Prostate gland (tissue), 2 donors: Measurements from ENCODE around the gene PTPN7. TPM values are rescaled to one million over a fixed set of nuclear protein-coding genes. Genes with fewer than 3 reads are reported as not detected.

Source experiments
- DNase-seq: peaks from one replicate; pipeline ENCODE4 v3.0.0-alpha.2; 2019; ENCODE audit warnings: low spot score
- H3K27ac ChIP-seq, 2 donors: fragments of 200-600 bp; sonication (generic); 2 replicates each; pipeline ENCODE4 v1.5.1; 2017 to 2019
- H3K27me3 ChIP-seq: fragments of 200-600 bp; sonication (generic); replicated peaks from 2 replicates; pipeline ENCODE4 v1.5.1; 2019; ENCODE audit not compliant: insufficient read depth
- H3K36me3 ChIP-seq, 2 donors: fragments of 200-600 bp; sonication (generic); 1 replicate in 1 of 2; 2 replicates in 1 of 2; pipeline versions ENCODE4 v1.5.1 to v1.8.1; 2017 to 2019
- H3K4me1 ChIP-seq: fragments of 200-600 bp; sonication (generic); replicated peaks from 2 replicates; pipeline ENCODE4 v1.5.1; 2019
- H3K4me3 ChIP-seq, 2 donors: fragments of 200-600 bp; sonication (generic); 2 replicates each; pipeline ENCODE4 v1.5.1; 2017 to 2019
- H3K9me3 ChIP-seq: fragments of 200-600 bp; sonication (generic); 2 replicates; pipeline ENCODE4 v1.5.1; 2017
- POLR2A ChIP-seq: fragments of 450-650 bp; IDR thresholded peaks from one replicate; pipeline ENCODE4 v1.6.1; 2016; ENCODE audit warnings: antibody characterized with exemption, mild to moderate bottlenecking
- POLR2AphosphoS5 ChIP-seq: sonication (generic); formaldehyde crosslinking; IDR thresholded peaks from one replicate; pipeline ENCODE4 v1.6.1; 2017; ENCODE audit warnings: antibody characterized with exemption
- WGBS: methylation state at CpG from one replicate; pipeline ENCODE4 v1.1.5; 2018; 5-methylcytosine and 5-hydroxymethylcytosine counted together
- intact Hi-C: fragments of 100-400 bp; cut with DNase I; formaldehyde crosslinking; loops from one replicate; pipeline ENCODE4 v1.14.2; 2022
- total RNA-seq, 2 donors: library from RNA; depleted of rRNA; stranded (reverse); fragments of >200 nt; gene quantifications; one replicate each; pipeline ENCODE4 v1.1.0, GENCODE V29; 2016
- TF ChIP-seq, protein P1 (sequence below), 4 experiments: fragments of 200-600 bp in 2 of 4; fragments of 450-650 bp in 2 of 4; sonication (generic) in 2 of 4; IDR thresholded peaks; 1 replicate in 3 of 4; 2 replicates in 1 of 4; pipeline ENCODE4 v1.5.1; 2016 to 2019; ENCODE audit warnings: antibody characterized with exemption in 4 of 4, mild to moderate bottlenecking in 2 of 4, moderate library complexity in 2 of 4

PTPN7 gene
- total RNA-seq, 2 donors from 2014 or later = 0.73 to 61.8 TPM

DNA sequence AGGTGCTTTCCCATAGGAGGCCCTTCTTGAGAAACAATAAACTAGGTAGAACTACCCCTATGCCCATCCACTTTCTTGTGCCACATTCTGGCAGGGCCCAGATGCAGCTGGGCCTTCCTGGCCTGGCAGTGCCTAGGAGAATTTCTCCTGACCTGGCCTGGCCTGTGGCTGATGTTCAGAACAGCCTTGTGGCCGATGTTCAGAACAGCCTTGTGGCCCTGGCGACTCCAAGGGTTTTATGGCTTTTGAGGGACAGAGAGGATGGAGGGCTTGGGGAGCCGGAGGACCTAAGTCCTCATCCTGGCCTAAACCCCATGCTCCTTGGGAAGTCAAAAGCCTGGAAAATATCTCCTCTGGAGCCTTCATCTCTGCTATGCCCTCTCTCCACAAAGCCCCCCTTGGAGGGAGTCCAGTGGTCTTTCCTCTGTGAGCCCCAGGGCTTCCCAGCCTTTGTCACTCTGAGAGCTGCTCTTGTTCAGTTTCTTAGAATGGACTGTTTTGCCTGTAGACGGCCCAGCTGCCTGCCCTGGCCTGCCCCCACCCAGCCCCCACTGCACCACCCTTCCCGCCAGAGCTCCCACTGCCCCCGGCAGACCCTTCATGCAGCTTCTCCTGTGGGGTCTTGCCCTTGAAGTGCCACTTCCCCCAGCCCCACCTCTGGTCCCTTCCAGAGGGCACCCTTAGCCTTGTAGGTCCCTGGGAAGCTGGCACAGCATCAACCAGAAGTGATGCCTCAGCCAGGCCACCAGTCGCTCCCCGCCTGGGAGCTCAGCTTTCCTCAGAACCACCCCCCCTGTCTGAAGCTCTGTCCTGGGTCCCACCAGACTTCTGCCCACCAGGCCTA, 30.7 kb downstream of the PTPN7 start:
- Histone ChIP-seq H3K36me3 (no peaks in the 10 kb centered on the region), H3K27ac (peak overlapping the region in 1 of 2 donors; percentile 83), H3K4me3 (no peak overlapping the region), H3K9me3 (no peaks in the 10 kb centered on the region), H3K27me3 (no peaks in the 10 kb centered on the region), H3K4me1 (peaks cover 16% of the 10 kb centered on the region)
- no peak for TF ChIP-seq POLR2AphosphoS5
- no peak for TF ChIP-seq POLR2A
- TF ChIP-seq, protein P1, sequence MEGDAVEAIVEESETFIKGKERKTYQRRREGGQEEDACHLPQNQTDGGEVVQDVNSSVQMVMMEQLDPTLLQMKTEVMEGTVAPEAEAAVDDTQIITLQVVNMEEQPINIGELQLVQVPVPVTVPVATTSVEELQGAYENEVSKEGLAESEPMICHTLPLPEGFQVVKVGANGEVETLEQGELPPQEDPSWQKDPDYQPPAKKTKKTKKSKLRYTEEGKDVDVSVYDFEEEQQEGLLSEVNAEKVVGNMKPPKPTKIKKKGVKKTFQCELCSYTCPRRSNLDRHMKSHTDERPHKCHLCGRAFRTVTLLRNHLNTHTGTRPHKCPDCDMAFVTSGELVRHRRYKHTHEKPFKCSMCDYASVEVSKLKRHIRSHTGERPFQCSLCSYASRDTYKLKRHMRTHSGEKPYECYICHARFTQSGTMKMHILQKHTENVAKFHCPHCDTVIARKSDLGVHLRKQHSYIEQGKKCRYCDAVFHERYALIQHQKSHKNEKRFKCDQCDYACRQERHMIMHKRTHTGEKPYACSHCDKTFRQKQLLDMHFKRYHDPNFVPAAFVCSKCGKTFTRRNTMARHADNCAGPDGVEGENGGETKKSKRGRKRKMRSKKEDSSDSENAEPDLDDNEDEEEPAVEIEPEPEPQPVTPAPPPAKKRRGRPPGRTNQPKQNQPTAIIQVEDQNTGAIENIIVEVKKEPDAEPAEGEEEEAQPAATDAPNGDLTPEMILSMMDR (IDR thresholded peaks at IDR 0.05) = no peak
- DNase-seq = no peak
- WGBS = 45% methylated on average over 8 of the region's 8 CpGs
- intact Hi-C loops = loop anchor here (10.0 kb wide), 1 partner anchor 235 kb away; no protein-coding TSS in a partner anchor

DNA sequence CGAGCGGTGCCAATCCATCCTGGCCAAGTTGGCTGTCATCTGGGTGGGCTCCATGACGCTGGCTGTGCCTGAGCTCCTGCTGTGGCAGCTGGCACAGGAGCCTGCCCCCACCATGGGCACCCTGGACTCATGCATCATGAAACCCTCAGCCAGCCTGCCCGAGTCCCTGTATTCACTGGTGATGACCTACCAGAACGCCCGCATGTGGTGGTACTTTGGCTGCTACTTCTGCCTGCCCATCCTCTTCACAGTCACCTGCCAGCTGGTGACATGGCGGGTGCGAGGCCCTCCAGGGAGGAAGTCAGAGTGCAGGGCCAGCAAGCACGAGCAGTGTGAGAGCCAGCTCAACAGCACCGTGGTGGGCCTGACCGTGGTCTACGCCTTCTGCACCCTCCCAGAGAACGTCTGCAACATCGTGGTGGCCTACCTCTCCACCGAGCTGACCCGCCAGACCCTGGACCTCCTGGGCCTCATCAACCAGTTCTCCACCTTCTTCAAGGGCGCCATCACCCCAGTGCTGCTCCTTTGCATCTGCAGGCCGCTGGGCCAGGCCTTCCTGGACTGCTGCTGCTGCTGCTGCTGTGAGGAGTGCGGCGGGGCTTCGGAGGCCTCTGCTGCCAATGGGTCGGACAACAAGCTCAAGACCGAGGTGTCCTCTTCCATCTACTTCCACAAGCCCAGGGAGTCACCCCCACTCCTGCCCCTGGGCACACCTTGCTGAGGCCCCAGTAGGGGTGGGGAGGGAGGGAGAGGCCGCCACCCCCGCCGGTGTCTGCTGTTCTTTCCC, 32.4 kb downstream of the PTPN7 start:
- Histone ChIP-seq H3K27ac (no peak overlapping the region), H3K36me3 (no peaks in the 10 kb centered on the region), H3K4me3 (no peak overlapping the region), H3K27me3 (no peaks in the 10 kb centered on the region), H3K4me1 (peaks cover 9% of the 10 kb centered on the region), H3K9me3 (no peaks in the 10 kb centered on the region)
- TF ChIP-seq POLR2A (no peak), POLR2AphosphoS5 (no peak)
- TF ChIP-seq, protein P1 (IDR thresholded peaks at IDR 0.05) = no peak
- 95% methylated on average over 21 of the region's 26 CpGs for WGBS
- no peak for DNase-seq
- intact Hi-C loops = no loop called here

DNA sequence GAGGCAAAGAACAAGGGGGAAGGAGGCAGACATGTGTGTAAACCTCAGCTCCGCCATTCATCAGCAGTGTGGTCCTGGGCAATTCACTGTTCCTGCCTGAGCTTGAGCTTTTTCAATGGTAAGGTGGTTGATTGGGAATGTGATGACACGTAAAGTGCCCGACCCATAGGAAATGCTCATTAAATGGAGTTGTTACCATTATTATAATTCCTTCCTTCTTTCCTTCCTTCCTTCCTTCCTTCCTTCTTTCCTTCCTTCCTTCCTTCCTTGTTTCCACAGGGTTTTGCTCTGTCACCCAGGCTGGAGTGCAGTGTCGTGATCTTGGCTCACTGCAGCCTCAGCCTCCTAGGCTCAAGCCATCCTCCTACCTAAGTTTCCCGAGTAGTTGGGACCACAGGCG, 33.3 kb downstream of the PTPN7 start:
- Histone ChIP-seq H3K4me1 (peaks cover 2% of the 10 kb centered on the region), H3K4me3 (no peak overlapping the region), H3K27ac (no peak overlapping the region), H3K27me3 (no peaks in the 10 kb centered on the region), H3K36me3 (no peaks in the 10 kb centered on the region), H3K9me3 (no peaks in the 10 kb centered on the region)
- intact Hi-C loops = no loop called here
- TF ChIP-seq POLR2A (no peak), POLR2AphosphoS5 (no peak)
- TF ChIP-seq, protein P1 (IDR thresholded peaks at IDR 0.05) = no peak
- 91% methylated on average over 6 of the region's 6 CpGs for WGBS
- DNase-seq = no peak

DNA sequence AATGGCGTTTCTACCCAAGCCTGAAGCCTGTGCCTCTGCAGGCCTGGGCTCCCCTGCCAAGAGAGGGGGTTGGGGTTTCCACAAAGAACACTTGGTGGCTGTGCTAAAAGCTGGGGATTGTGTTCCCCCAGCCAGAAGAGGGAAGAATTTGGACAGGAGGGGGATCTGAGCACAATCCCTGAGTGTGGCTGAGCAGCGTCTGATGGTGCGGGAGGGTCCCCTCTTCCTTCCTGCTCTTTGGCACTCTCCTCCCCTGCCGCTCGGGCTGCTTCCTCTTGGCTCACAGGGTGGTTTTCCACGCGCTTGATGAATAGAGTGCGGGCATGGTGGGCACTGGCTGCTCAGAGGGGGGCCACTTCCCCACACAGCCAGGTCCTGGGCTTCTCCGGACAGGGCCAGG, 34.0 kb downstream of the PTPN7 start:
- no peak for DNase-seq
- peaks cover 2% of the 10 kb centered on the region for H3K4me1 ChIP-seq
- H3K36me3 ChIP-seq = no peaks in the 10 kb centered on the region
- no peaks in the 10 kb centered on the region for H3K27me3 ChIP-seq
- TF ChIP-seq, protein P1 (IDR thresholded peaks at IDR 0.05) = no peak
- no peak for TF ChIP-seq POLR2A
- no peak for TF ChIP-seq POLR2AphosphoS5
- H3K9me3 ChIP-seq = no peaks in the 10 kb centered on the region
- WGBS = 51% methylated on average over 9 of the region's 9 CpGs
- H3K4me3 ChIP-seq = no peak overlapping the region
- no peak overlapping the region for H3K27ac ChIP-seq
- intact Hi-C loops = no loop called here
